Progenitor cell of endocrine pancreas (in vitro differentiated cells): ENCODE results near the gene PLAC8L1. TPM values are rescaled to one million over a fixed set of nuclear protein-coding genes. Genes with fewer than 3 reads are reported as not detected.

Source experiments
- DNase-seq: peaks from one replicate; pipeline ENCODE4 v3.0.0; 2021; ENCODE audit warnings: low spot score; ENCODE audit not compliant: unreplicated experiment
- H3K27ac Mint-ChIP-seq: 2 replicates; pipeline ENCODE4 v1.8.0; 2021; ENCODE audit warnings: mild to moderate bottlenecking, moderate library complexity, mixed read lengths
- H3K27me3 Mint-ChIP-seq: 2 replicates; pipeline ENCODE4 v1.8.0; 2021; ENCODE audit warnings: mixed read lengths
- H3K36me3 Mint-ChIP-seq: 2 replicates; pipeline ENCODE4 v1.8.0; 2022; ENCODE audit warnings: mixed read lengths; ENCODE audit not compliant: insufficient read depth
- H3K4me1 Mint-ChIP-seq: 2 replicates; pipeline ENCODE4 v1.8.0; 2021; ENCODE audit warnings: low read depth, mixed read lengths
- H3K4me3 Mint-ChIP-seq: 2 replicates; pipeline ENCODE4 v1.8.0; 2021; ENCODE audit warnings: low read depth, mild to moderate bottlenecking, moderate library complexity, mixed read lengths
- H3K9me3 Mint-ChIP-seq: 2 replicates; pipeline ENCODE4 v1.8.0; 2021; ENCODE audit warnings: low read depth, mixed read lengths
- total RNA-seq: library from RNA; stranded (reverse); gene quantifications from 2 replicates; pipeline ENCODE4 v1.2.1, GENCODE V29; 2021
- TF ChIP-seq, protein P1 (sequence below): fragments of 200-600 bp; sonication (generic); IDR thresholded peaks from one replicate; pipeline ENCODE4 v1.5.0; 2021; ENCODE audit warnings: antibody characterized with exemption, mild to moderate bottlenecking; ENCODE audit not compliant: unreplicated experiment

Gene PLAC8L1
- total RNA-seq, 1 donor from 2014 or later = 2.0 TPM

GRCh38 chr5:146059460-146060220 lies 45.7 kb downstream of the PLAC8L1 start:
- H3K27me3 Mint-ChIP-seq = no peaks in the 10 kb centered on the region
- DNase-seq = no peak
- peaks cover 11% of the 10 kb centered on the region for H3K36me3 Mint-ChIP-seq
- no peak overlapping the region for H3K4me3 Mint-ChIP-seq
- H3K4me1 Mint-ChIP-seq = peaks cover 2% of the 10 kb centered on the region
- no peaks in the 10 kb centered on the region for H3K9me3 Mint-ChIP-seq
- H3K27ac Mint-ChIP-seq = peak overlapping the region; percentile 53
- TF ChIP-seq, protein P1, sequence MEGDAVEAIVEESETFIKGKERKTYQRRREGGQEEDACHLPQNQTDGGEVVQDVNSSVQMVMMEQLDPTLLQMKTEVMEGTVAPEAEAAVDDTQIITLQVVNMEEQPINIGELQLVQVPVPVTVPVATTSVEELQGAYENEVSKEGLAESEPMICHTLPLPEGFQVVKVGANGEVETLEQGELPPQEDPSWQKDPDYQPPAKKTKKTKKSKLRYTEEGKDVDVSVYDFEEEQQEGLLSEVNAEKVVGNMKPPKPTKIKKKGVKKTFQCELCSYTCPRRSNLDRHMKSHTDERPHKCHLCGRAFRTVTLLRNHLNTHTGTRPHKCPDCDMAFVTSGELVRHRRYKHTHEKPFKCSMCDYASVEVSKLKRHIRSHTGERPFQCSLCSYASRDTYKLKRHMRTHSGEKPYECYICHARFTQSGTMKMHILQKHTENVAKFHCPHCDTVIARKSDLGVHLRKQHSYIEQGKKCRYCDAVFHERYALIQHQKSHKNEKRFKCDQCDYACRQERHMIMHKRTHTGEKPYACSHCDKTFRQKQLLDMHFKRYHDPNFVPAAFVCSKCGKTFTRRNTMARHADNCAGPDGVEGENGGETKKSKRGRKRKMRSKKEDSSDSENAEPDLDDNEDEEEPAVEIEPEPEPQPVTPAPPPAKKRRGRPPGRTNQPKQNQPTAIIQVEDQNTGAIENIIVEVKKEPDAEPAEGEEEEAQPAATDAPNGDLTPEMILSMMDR = no peak

DNA sequence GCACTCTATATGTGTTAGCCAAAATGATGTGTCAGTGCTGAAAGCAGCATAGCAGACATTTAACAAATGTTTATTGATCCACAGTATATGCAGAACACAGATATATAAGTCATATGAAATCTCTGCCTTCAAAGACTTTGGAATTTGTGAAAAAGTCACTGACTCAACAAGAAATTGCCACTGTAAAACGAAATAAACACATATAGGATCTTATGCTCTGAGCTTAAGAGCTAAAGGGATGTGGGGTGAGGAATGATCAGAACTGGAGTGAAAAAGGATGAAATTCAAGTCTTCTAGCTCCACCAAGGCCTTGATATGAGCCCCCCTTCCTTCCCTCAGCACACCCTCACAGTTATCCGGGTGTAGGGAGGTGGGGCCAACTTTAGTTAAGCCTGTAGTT lies 49.9 kb downstream of the PLAC8L1 start:
- no peak overlapping the region for H3K4me3 Mint-ChIP-seq
- TF ChIP-seq, protein P1 = no peak
- DNase-seq = no peak
- H3K27ac Mint-ChIP-seq = no peak overlapping the region
- no peaks in the 10 kb centered on the region for H3K9me3 Mint-ChIP-seq
- no peaks in the 10 kb centered on the region for H3K27me3 Mint-ChIP-seq
- H3K36me3 Mint-ChIP-seq = peaks cover 16% of the 10 kb centered on the region
- peaks cover 5% of the 10 kb centered on the region for H3K4me1 Mint-ChIP-seq

- TF ChIP-seq, protein P1 = peak; percentile 41
- Mint-ChIP-seq H3K4me3 (no peak overlapping the region), H3K4me1 (peaks cover 8% of the 10 kb centered on the region), H3K36me3 (peaks cover 11% of the 10 kb centered on the region), H3K27ac (no peak overlapping the region), H3K9me3 (no peaks in the 10 kb centered on the region), H3K27me3 (no peaks in the 10 kb centered on the region)
- no peak for DNase-seq
These were observed 52.6 kb downstream of the PLAC8L1 start for GRCh38 chr5:146052780-146053179.

- Mint-ChIP-seq H3K4me1 (peaks cover 8% of the 10 kb centered on the region), H3K27me3 (no peaks in the 10 kb centered on the region), H3K9me3 (no peaks in the 10 kb centered on the region), H3K27ac (no peak overlapping the region), H3K36me3 (peaks cover 11% of the 10 kb centered on the region), H3K4me3 (no peak overlapping the region)
- TF ChIP-seq, protein P1 = no peak
- no peak for DNase-seq
These were observed 53.7 kb downstream of the PLAC8L1 start for GRCh38 chr5:146051678-146052077.

GRCh38 chr5:146050086-146050485 lies 55.3 kb downstream of the PLAC8L1 start:
- no peak overlapping the region for H3K27ac Mint-ChIP-seq
- no peaks in the 10 kb centered on the region for H3K9me3 Mint-ChIP-seq
- TF ChIP-seq, protein P1 = no peak
- H3K27me3 Mint-ChIP-seq = no peaks in the 10 kb centered on the region
- H3K4me3 Mint-ChIP-seq = no peak overlapping the region
- no peak for DNase-seq
- peaks cover 11% of the 10 kb centered on the region for H3K36me3 Mint-ChIP-seq
- H3K4me1 Mint-ChIP-seq = peaks cover 8% of the 10 kb centered on the region
